Glomerular endothelial cell (primary cell): Measurements from ENCODE around the gene CRYBB1. TPM values are rescaled to one million over a fixed set of nuclear protein-coding genes. Genes with fewer than 3 reads are reported as not detected.

ENCODE experiments used
- DNase-seq: peaks from one replicate; pipeline ENCODE4 v3.0.0-alpha.2; 2011; ENCODE audit warnings: low read depth, low spot score; ENCODE audit errors: extremely low read depth
- total RNA-seq: library from RNA; depleted of rRNA; stranded (reverse); fragments of >200 nt; gene quantifications from 2 replicates; pipeline ENCODE4 v1.2.3, GENCODE V29; 2015

The CRYBB1 gene
- total RNA-seq, 1 donor from 2014 or later = not detected

GRCh38 chr22:26581633-26582168 lies 36.1 kb downstream of the CRYBB1 start:
- no peak for DNase-seq

DNA sequence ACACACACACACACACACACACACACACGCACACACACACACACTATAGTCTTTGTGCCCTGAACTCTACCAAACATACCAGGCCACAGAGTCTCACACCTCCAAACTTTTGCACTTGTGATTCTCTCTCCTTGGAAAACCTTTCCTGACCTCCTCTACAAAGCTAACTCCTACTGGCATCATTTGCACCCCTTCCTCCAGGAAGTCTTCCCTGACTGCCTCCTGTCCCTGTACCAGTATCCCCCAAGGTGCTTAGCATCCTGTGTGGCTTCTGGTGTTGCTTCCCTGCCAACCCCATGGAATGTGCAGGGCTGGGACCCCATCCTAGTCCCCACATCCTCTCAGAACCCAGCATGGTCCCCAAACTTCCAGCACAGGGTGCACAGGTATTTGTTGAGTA lies 36.8 kb downstream of the CRYBB1 start:
- DNase-seq = no peak

DNA sequence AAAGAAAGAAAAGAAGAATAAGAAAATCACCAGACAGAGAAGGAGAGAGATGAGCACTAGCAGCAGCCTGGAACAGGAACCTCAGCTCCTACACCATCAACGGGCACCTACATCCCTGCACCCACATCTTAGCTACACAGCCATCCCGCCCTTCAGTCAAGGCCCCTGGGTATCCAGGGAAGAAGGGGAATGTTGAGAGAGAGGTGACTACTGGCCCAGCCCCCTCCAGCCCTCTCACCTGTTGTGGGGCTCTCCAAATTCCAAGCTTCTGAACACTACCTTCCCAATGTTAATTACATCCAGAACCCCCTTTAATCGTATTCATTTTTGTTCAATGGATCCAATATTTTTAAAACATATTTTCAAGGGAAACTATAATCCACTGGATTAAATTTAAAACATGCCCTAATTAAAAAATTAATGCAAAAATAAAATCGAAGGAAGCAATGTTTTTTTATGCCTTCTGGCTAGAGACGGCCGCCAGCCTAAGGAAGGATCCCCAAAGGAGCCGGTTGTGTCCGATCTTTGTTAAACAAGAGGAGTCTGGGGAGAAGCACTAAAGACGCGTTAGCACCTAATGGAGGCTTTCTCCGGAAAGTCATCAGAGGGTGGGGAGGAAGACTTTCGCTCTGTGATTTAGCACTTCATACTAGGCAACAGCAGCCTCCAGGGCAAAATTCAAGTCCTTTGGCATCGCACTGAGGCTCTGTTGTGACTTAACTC lies 37.4 kb downstream of the CRYBB1 start:
- DNase-seq = no peak

DNA sequence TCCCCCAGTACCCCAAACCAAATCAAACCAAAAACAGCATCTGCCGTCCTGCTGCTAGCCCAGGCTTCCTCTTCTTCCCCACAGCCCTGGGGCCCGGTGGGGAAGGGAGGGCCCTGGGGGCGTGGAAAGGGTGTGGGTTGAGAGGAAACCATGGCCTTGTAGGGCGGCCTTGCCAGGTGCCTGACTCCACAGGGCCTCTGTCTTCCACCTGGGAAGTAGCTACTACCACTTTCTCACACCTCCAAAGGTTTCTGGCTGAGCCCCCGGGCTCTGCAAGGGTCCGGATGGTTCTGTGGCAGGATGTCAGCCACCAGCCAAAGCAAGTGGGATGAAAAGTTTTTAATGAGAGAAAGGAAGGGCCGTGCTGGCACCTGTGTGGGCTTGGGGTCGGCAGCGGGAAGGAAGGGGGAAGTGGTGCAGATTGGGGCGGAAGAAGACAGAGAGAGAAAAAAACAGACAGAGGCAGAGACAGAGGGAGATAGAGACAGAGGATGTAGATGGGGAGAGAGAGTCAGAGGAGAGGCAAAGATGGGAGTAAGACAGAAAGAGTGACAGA lies 38.4 kb downstream of the CRYBB1 start:
- no peak for DNase-seq

DNA sequence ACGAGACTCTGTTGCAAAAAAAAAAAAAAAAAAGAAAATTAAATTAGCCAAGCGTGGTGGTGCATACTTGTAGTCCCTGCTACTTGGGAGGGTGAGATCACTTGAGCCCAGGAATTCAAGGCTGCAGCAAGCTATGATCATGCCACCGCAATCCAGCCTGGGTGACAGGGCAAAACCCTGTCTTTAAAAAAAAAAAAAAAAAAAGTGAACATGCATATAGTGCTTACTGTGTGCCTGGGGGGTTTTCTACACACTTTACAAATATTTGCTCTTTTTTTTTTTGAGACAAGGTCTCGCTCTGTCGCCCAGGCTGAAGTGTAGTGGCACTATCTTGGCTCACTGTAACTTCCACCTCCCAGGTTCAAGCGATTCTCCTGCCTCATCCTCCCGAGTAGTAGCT lies 40.7 kb downstream of the CRYBB1 start:
- DNase-seq = no peak

GRCh38 chr22:26576026-26576680 lies 41.7 kb downstream of the CRYBB1 start:
- no peak for DNase-seq

DNA sequence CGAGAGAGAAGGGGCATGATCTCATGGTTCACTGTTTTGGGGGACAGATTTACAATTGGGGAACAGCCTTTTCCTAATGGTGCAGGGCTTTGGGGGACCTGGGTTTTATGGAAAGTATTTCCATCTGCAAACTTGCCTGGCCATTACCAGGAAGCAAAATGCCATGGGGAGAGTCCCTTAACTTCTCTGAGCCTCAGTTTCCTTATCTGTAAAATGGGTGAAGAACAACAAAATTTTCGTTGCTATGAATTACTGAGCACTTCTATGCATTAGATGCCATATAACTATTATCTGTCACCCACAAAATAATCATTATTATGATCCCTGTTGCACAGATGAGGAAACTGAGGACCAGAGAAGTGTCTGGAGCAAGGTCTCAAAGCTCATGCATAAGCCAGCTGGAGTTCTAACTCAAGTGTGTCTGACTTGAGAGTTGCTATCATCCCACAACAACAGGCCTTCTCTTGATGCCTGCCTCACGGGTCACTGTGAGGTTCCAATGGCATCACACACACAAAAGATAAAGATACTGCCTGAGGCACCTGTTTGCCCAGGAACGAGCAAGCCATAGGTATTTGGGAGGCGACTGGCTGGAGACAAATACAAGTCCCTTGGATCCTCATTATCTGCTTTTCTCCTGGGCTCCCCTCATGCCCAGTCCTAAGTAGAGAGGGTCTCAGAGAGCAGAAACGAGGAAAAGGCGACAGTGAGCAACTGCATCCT lies 43.7 kb downstream of the CRYBB1 start:
- no peak for DNase-seq

DNA sequence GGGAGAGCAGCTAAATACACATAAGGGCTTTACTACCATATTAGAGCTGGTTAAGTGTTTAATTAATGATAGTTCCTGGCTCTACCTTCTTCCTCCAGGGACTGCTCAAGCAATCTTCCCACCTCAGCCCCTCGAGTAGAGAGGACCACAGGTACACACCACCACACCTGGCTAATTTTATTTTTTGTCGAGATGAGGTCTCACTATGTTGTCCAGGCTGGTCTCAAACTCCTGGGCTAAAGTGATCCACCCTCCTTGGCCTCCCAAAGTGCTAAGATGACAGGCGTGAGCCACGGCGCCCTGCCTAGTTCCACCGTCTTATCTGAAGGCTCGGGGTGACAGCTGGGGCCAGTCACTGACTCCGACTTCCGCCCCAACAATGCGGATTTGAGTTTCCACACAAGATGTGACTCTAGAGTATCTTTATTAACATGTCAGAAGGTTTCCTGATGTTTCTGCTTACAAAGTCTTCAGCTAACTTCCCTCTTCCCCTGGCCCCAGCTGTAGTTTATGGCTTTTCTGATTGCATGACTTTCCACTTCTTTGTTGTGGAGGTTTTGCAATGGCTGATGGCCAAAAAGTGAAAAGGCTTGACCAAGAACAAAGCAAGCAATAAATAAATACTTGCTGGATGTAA lies 44.7 kb downstream of the CRYBB1 start:
- no peak for DNase-seq

GRCh38 chr22:26570864-26571525 lies 46.8 kb downstream of the CRYBB1 start:
- DNase-seq = no peak

GRCh38 chr22:26570115-26570514 lies 47.7 kb downstream of the CRYBB1 start:
- no peak for DNase-seq

GRCh38 chr22:26568207-26568706 lies 49.6 kb downstream of the CRYBB1 start:
- no peak for DNase-seq

DNA sequence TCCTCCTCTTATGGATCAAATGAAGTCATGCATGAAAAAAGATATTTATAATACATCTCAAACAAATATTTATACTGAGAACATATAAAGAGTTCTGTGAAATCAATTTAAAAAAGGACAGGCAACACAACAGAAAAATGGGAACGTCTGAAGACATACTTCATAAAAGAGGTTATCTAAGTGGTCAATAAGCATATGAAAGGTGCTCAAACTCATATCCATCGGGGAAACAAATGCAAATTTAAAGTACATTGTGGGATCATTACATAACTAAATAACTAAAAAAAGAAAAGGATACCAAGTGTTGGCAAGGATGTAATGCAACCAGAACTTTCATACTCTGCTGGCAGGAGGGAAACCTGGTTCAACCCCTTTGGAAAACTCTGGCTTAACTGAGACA lies 50.2 kb downstream of the CRYBB1 start:
- DNase-seq = no peak

DNA sequence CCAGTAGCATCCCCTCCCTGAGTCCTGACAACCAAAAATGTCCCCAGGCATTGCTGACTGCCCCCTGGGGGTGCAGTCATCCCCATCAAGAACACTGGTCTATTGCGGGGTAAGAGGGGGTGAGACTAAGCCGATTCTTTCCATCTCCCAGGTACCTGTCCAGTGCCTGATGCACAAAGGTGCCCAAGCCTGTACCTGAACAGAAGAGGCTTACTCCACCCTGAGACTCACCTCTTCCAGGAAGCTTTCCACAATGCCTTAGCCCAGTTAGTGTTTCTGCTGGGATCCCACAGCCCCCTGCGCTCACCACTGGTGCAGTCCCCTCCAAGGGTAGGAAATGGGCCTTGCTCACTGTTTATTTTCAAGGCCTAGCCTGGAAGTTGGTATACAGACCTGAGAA lies 50.8 kb downstream of the CRYBB1 start:
- DNase-seq = no peak

DNA sequence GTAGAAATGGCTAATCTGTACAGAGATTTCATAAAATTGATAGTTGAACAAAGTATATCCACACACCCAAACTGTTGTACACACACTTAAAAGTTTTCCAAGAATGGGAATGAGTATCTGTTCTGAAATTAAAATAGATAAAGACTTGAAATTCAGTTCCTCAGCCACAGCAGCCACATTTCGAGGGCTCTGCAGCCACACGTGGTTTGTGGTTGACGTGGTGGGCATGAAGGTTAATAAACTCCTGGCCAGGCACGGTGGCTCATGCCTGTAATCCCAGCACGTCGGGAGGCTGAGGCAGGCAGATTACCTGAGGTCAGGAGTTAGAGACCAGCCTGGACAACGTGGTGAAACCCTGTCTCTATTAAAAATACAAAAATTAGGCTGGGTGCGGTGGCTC lies 51.9 kb downstream of the CRYBB1 start:
- no peak for DNase-seq

GRCh38 chr22:26565181-26565580 lies 52.6 kb downstream of the CRYBB1 start:
- no peak for DNase-seq

DNA sequence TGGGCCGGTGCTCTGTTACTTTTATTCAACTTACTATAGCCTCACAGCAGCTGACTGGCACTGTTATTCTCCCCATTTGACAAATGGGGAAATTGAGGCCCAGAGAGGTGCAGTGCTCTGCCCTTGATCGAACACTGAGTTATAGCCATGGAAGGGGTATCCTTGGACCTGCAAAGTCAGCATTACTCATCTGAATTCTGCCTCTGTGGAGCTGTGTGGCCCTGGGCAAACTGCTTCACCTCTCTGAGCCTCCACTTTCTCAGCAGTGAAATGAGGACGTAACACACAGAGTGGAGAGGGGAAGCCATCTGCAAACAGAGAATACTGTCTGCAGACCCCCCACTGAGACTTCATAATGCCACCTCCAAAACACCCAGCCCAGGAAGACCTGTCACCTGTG lies 53.2 kb downstream of the CRYBB1 start:
- no peak for DNase-seq

GRCh38 chr22:26564181-26564580 lies 53.6 kb downstream of the CRYBB1 start:
- DNase-seq = no peak

DNA sequence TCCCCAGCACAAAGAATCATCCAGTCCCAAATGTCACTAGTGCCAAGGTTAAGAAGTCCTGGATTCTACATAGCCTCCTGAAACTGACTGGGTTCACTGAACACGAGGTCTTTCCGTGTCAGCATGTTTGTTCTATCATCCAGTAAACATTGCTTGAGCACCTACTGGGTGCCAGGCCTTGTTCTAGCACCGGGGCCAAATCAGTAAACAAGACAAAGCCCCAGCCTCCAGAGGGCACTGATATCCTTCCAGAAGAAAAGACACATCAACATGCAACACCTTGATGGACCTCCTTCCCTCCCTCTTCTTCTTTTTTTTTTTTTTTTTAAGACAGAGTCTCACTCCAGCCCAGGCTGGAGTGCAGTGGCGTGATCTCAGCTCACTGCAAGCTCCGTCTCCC lies 54.8 kb downstream of the CRYBB1 start:
- DNase-seq = no peak

- no peak for DNase-seq
These were observed 55.9 kb downstream of the CRYBB1 start for GRCh38 chr22:26561756-26562417.
